ENCODE measurements around the gene CCDC68. TPM values are rescaled to one million over a fixed set of nuclear protein-coding genes. Genes with fewer than 3 reads are reported as not detected.
A peak's percentile ranks its signal among the peaks of the same experiment; 100 is the strongest.

CCDC68 gene, protein sequence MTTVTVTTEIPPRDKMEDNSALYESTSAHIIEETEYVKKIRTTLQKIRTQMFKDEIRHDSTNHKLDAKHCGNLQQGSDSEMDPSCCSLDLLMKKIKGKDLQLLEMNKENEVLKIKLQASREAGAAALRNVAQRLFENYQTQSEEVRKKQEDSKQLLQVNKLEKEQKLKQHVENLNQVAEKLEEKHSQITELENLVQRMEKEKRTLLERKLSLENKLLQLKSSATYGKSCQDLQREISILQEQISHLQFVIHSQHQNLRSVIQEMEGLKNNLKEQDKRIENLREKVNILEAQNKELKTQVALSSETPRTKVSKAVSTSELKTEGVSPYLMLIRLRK
- 1 to 10 TPM; 3.6 to 8.3 (median 5.5) TPM for total RNA-seq

DNA sequence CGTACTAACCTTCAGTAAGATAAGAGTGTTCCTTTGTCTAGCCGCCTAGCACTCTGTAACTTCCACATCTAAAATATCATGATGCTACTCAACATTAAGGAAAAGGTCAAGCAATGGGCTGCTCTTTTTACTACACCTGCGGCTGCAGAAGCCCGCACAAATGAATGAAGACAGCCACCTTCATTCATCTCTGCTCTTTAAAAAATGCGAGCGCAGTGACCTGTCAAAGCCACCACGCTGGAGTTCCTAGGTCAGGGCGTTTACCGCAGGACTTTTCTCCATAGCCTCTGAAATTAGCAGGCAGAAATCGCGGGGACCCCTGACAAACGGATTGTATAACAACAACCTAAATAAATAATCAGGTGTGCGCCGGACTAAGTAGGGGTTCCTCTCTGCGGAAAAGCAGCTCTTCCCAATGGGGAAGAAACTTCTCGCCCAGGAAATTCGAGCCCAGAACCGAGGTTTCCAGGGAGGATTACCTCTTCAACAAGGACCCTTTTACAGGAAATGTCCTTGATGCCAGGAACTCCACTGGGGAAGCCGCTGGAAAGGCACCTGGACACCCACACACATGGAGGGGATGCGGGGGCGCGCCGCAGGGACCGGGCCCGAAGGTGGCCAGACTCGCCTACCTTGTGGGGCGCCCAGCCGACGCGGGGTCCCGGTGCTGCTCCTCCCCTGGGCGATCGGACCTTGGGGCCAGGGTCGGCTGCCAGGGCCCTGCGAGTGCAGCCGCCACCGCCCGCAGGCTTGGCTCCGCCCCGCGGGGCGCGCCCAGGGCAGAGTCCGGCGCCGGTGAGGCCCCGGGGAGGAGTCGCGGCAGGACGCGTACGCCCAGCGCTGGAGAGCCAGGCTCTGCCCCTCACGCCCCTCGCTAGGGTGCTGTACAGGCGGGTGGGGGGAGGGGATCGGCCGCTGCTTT, at the start of gene CCDC68:
Gene CCDC68, minus strand, starts transcription at position 758 of the 922 bp plus-strand sequence. CDS start 16,670 bp downstream, outside the sequence.
- TF ChIP-seq POLR2A (IDR thresholded peaks at IDR 0.05) (peak in 1 of 2 donors; percentile 18), POLR2AphosphoS5 (IDR thresholded peaks at IDR 0.05) (no peak), CTCF (IDR thresholded peaks at IDR 0.05) (no peak), EP300 (IDR thresholded peaks at IDR 0.05) (no peak)
- Histone ChIP-seq H3K4me3 (peak within 1 kb of the TSS; percentile 22 to 50), H3K9me3 (no peaks in the 10 kb centered on the region), H3K4me1 (peaks cover 0 to 10% (median 0%) of the 10 kb centered on the region in 3 donors), H3K27me3 (peaks cover 40% of the 10 kb centered on the region), H3K36me3 (no peaks in the 10 kb centered on the region), H3K27ac (peak within 1 kb of the TSS in 3 of 4 donors; percentile 14 to 58 (median 58))
- no peak for ATAC-seq
- WGBS, 2 donors (ENCODE audit: low coverage in 1 of 2), result 26 to 50% methylated on average over 12 to 16 of the region's 58 CpGs

DNA sequence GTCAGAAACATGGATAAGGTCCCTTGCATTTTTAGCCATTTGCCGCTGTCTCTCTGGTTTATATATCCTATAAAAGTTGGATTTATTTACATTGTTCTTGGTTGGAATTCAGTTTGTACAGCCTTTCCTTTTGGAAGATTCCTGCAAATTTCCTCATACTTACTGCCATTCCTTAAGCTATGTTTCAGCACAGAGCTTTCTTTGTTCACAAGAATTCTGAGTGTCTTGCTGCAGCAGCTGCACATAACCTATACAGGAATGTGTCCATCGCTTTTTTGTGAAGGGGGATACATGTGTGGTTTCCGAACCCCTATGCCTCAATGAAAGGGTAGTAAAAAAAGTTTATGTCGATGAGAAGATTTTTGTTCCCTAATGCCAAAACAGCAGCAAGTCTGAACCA, 48.3 kb upstream of the CCDC68 start:
- Histone ChIP-seq H3K4me3 (no peak overlapping the region), H3K27ac (no peak overlapping the region), H3K9me3 (no peaks in the 10 kb centered on the region), H3K4me1 (no peaks in the 10 kb centered on the region), H3K27me3 (no peaks in the 10 kb centered on the region), H3K36me3 (no peaks in the 10 kb centered on the region)
- WGBS, 2 donors (ENCODE audit: low coverage in 1 of 2), result 64 to 65% methylated on average over 4 of the region's 4 CpGs
- no peak for ATAC-seq
- TF ChIP-seq CTCF (IDR thresholded peaks at IDR 0.05), result no peak
- TF ChIP-seq POLR2AphosphoS5 (IDR thresholded peaks at IDR 0.05), result no peak
- no peak for TF ChIP-seq POLR2A (IDR thresholded peaks at IDR 0.05)
- no peak for TF ChIP-seq EP300 (IDR thresholded peaks at IDR 0.05)

DNA sequence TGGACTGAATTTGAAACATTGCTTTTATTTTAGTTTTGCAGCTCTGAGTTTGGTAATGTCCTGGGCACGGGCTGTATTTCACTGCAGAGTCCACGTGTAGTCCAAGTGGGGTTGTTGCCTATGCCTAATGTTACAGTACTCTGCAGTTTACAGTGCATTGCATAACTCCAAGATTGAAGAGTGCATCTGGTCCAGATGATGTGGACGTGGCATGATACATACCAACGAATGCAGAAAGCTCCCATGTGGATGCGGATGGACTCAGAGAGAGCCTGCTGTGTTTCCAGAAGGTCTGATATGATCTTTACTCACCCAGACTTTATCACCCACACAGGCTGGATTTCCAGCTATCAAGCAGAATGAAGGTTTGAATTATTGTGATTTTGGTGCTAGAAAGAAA, 44.4 kb upstream of the CCDC68 start:
- no peak overlapping the region for H3K27ac ChIP-seq
- ATAC-seq, result no peak
- H3K36me3 ChIP-seq, result no peaks in the 10 kb centered on the region
- no peaks in the 10 kb centered on the region for H3K9me3 ChIP-seq
- H3K4me3 ChIP-seq, result no peak overlapping the region
- no peaks in the 10 kb centered on the region for H3K4me1 ChIP-seq
- no peaks in the 10 kb centered on the region for H3K27me3 ChIP-seq
- 56 to 81% methylated on average over 3 of the region's 5 CpGs for WGBS, 2 donors (ENCODE audit: low coverage in 1 of 2)
- no peak for TF ChIP-seq CTCF (IDR thresholded peaks at IDR 0.05)
- TF ChIP-seq POLR2A (IDR thresholded peaks at IDR 0.05), result no peak
- no peak for TF ChIP-seq POLR2AphosphoS5 (IDR thresholded peaks at IDR 0.05)
- no peak for TF ChIP-seq EP300 (IDR thresholded peaks at IDR 0.05)

GRCh38 chr18:55002261-55002660, 43.0 kb upstream of the CCDC68 start:
- no peaks in the 10 kb centered on the region for H3K4me1 ChIP-seq
- no peak for ATAC-seq
- no peaks in the 10 kb centered on the region for H3K36me3 ChIP-seq
- H3K27ac ChIP-seq, result no peak overlapping the region
- no peak overlapping the region for H3K4me3 ChIP-seq
- WGBS, 2 donors (ENCODE audit: low coverage in 1 of 2), result 81 to 87% methylated on average over 3 of the region's 3 CpGs
- no peaks in the 10 kb centered on the region for H3K9me3 ChIP-seq
- no peaks in the 10 kb centered on the region for H3K27me3 ChIP-seq
- TF ChIP-seq POLR2A (IDR thresholded peaks at IDR 0.05), result no peak
- no peak for TF ChIP-seq EP300 (IDR thresholded peaks at IDR 0.05)
- no peak for TF ChIP-seq CTCF (IDR thresholded peaks at IDR 0.05)
- TF ChIP-seq POLR2AphosphoS5 (IDR thresholded peaks at IDR 0.05), result no peak

Measured in gastroesophageal sphincter (tissue), 4 donors.